Measurements from ENCODE around the gene AUTS2. TPM values are rescaled to one million over a fixed set of nuclear protein-coding genes. Genes with fewer than 3 reads are reported as not detected.

AUTS2 gene
- total RNA-seq, 1 experiment from 2014 or later = 38.5 TPM

- Histone ChIP-seq H2AFZ (ENCODE audit: low read length) (no peak overlapping the region), H3K27me3 (ENCODE audit: low read length) (no peaks in the 10 kb centered on the region), H3K9me3 (ENCODE audit: low read length) (no peaks in the 10 kb centered on the region), H3K4me1 (ENCODE audit: low read length) (peaks cover 26% of the 10 kb centered on the region), H4K20me1 (ENCODE audit: insufficient read depth, low read depth, low read length) (peaks cover 12% of the 10 kb centered on the region), H3K4me2 (ENCODE audit: low read depth, low read length, poor library complexity, severe bottlenecking) (no peak overlapping the region), H3K4me3 (ENCODE audit: low read length) (no peak overlapping the region), H3K79me2 (ENCODE audit: low read length) (no peaks in the 10 kb centered on the region), H3K9ac (ENCODE audit: low read length) (no peak overlapping the region), H3K9me2 (replicated peaks; ENCODE audit: insufficient read depth, low read length) (no peaks in the 10 kb centered on the region), H3K27ac (ENCODE audit: low read length) (no peak overlapping the region), H3K36me3 (ENCODE audit: insufficient read depth, low read length) (no peaks in the 10 kb centered on the region)
- peak; percentile 54 for DNase-seq
Observed at GRCh38 chr7:69799048-69799697, 200.9 kb downstream of the AUTS2 start.

- Histone ChIP-seq H3K4me1 (ENCODE audit: low read length) (peaks cover 34% of the 10 kb centered on the region), H2AFZ (ENCODE audit: low read length) (no peak overlapping the region), H3K27ac (ENCODE audit: low read length) (no peak overlapping the region), H3K4me3 (ENCODE audit: low read length) (no peak overlapping the region), H3K9me2 (replicated peaks; ENCODE audit: insufficient read depth, low read length) (no peaks in the 10 kb centered on the region), H3K36me3 (ENCODE audit: insufficient read depth, low read length) (no peaks in the 10 kb centered on the region), H3K9me3 (ENCODE audit: low read length) (no peaks in the 10 kb centered on the region), H4K20me1 (ENCODE audit: insufficient read depth, low read depth, low read length) (peaks cover 9% of the 10 kb centered on the region), H3K4me2 (ENCODE audit: low read depth, low read length, poor library complexity, severe bottlenecking) (no peak overlapping the region), H3K27me3 (ENCODE audit: low read length) (no peaks in the 10 kb centered on the region), H3K9ac (ENCODE audit: low read length) (no peak overlapping the region), H3K79me2 (ENCODE audit: low read length) (no peaks in the 10 kb centered on the region)
- no peak for DNase-seq
Observed at GRCh38 chr7:69799990-69800389, 201.7 kb downstream of the AUTS2 start.

GRCh38 chr7:69800495-69800894 lies 202.2 kb downstream of the AUTS2 start:
- Histone ChIP-seq H3K4me2 (ENCODE audit: low read depth, low read length, poor library complexity, severe bottlenecking) (no peak overlapping the region), H3K27me3 (ENCODE audit: low read length) (no peaks in the 10 kb centered on the region), H2AFZ (ENCODE audit: low read length) (no peak overlapping the region), H3K4me1 (ENCODE audit: low read length) (peaks cover 39% of the 10 kb centered on the region), H3K27ac (ENCODE audit: low read length) (no peak overlapping the region), H3K9me2 (replicated peaks; ENCODE audit: insufficient read depth, low read length) (no peaks in the 10 kb centered on the region), H3K36me3 (ENCODE audit: insufficient read depth, low read length) (no peaks in the 10 kb centered on the region), H3K79me2 (ENCODE audit: low read length) (no peaks in the 10 kb centered on the region), H3K4me3 (ENCODE audit: low read length) (no peak overlapping the region), H4K20me1 (ENCODE audit: insufficient read depth, low read depth, low read length) (peaks cover 9% of the 10 kb centered on the region), H3K9ac (ENCODE audit: low read length) (no peak overlapping the region), H3K9me3 (ENCODE audit: low read length) (no peaks in the 10 kb centered on the region)
- no peak for DNase-seq

GRCh38 chr7:69801729-69802682 lies 203.7 kb downstream of the AUTS2 start:
- Histone ChIP-seq H3K9me3 (ENCODE audit: low read length) (no peaks in the 10 kb centered on the region), H3K9ac (ENCODE audit: low read length) (no peak overlapping the region), H3K4me2 (ENCODE audit: low read depth, low read length, poor library complexity, severe bottlenecking) (no peak overlapping the region), H3K9me2 (replicated peaks; ENCODE audit: insufficient read depth, low read length) (no peaks in the 10 kb centered on the region), H3K27me3 (ENCODE audit: low read length) (no peaks in the 10 kb centered on the region), H3K27ac (ENCODE audit: low read length) (no peak overlapping the region), H3K79me2 (ENCODE audit: low read length) (no peaks in the 10 kb centered on the region), H4K20me1 (ENCODE audit: insufficient read depth, low read depth, low read length) (peaks cover 9% of the 10 kb centered on the region), H2AFZ (ENCODE audit: low read length) (no peak overlapping the region), H3K4me1 (ENCODE audit: low read length) (peaks cover 41% of the 10 kb centered on the region), H3K36me3 (ENCODE audit: insufficient read depth, low read length) (no peaks in the 10 kb centered on the region), H3K4me3 (ENCODE audit: low read length) (no peak overlapping the region)
- DNase-seq = no peak

GRCh38 chr7:69803699-69804516 lies 205.6 kb downstream of the AUTS2 start:
- H3K79me2 ChIP-seq (ENCODE audit: low read length) = no peaks in the 10 kb centered on the region
- H3K4me1 ChIP-seq (ENCODE audit: low read length) = peaks cover 38% of the 10 kb centered on the region
- no peak overlapping the region for H3K9ac ChIP-seq (ENCODE audit: low read length)
- no peak for DNase-seq
- H3K36me3 ChIP-seq (ENCODE audit: insufficient read depth, low read length) = no peaks in the 10 kb centered on the region
- no peaks in the 10 kb centered on the region for H3K27me3 ChIP-seq (ENCODE audit: low read length)
- no peak overlapping the region for H3K4me3 ChIP-seq (ENCODE audit: low read length)
- no peaks in the 10 kb centered on the region for H3K9me3 ChIP-seq (ENCODE audit: low read length)
- peak overlapping the region; percentile 16 for H3K4me2 ChIP-seq (ENCODE audit: low read depth, low read length, poor library complexity, severe bottlenecking)
- H3K9me2 ChIP-seq (replicated peaks; ENCODE audit: insufficient read depth, low read length) = no peaks in the 10 kb centered on the region
- H2AFZ ChIP-seq (ENCODE audit: low read length) = no peak overlapping the region
- H4K20me1 ChIP-seq (ENCODE audit: insufficient read depth, low read depth, low read length) = peaks cover 7% of the 10 kb centered on the region
- no peak overlapping the region for H3K27ac ChIP-seq (ENCODE audit: low read length)

- H3K9me2 ChIP-seq (replicated peaks; ENCODE audit: insufficient read depth, low read length) = no peaks in the 10 kb centered on the region
- H3K36me3 ChIP-seq (ENCODE audit: insufficient read depth, low read length) = no peaks in the 10 kb centered on the region
- peaks cover 5% of the 10 kb centered on the region for H4K20me1 ChIP-seq (ENCODE audit: insufficient read depth, low read depth, low read length)
- no peaks in the 10 kb centered on the region for H3K9me3 ChIP-seq (ENCODE audit: low read length)
- H3K9ac ChIP-seq (ENCODE audit: low read length) = no peak overlapping the region
- H3K27ac ChIP-seq (ENCODE audit: low read length) = no peak overlapping the region
- DNase-seq = no peak
- peaks cover 27% of the 10 kb centered on the region for H3K4me1 ChIP-seq (ENCODE audit: low read length)
- no peaks in the 10 kb centered on the region for H3K27me3 ChIP-seq (ENCODE audit: low read length)
- no peak overlapping the region for H2AFZ ChIP-seq (ENCODE audit: low read length)
- H3K4me3 ChIP-seq (ENCODE audit: low read length) = no peak overlapping the region
- peak overlapping the region; percentile 16 for H3K4me2 ChIP-seq (ENCODE audit: low read depth, low read length, poor library complexity, severe bottlenecking)
- no peaks in the 10 kb centered on the region for H3K79me2 ChIP-seq (ENCODE audit: low read length)
Observed at GRCh38 chr7:69804962-69805361, 206.7 kb downstream of the AUTS2 start.

GRCh38 chr7:69808391-69808790 lies 210.1 kb downstream of the AUTS2 start:
- DNase-seq = no peak
- no peak overlapping the region for H3K9ac ChIP-seq (ENCODE audit: low read length)
- H3K4me2 ChIP-seq (ENCODE audit: low read depth, low read length, poor library complexity, severe bottlenecking) = no peak overlapping the region
- no peak overlapping the region for H3K27ac ChIP-seq (ENCODE audit: low read length)
- no peaks in the 10 kb centered on the region for H3K9me2 ChIP-seq (replicated peaks; ENCODE audit: insufficient read depth, low read length)
- no peaks in the 10 kb centered on the region for H3K36me3 ChIP-seq (ENCODE audit: insufficient read depth, low read length)
- H3K4me3 ChIP-seq (ENCODE audit: low read length) = no peak overlapping the region
- H3K79me2 ChIP-seq (ENCODE audit: low read length) = no peaks in the 10 kb centered on the region
- no peak overlapping the region for H2AFZ ChIP-seq (ENCODE audit: low read length)
- H3K4me1 ChIP-seq (ENCODE audit: low read length) = peaks cover 35% of the 10 kb centered on the region
- no peaks in the 10 kb centered on the region for H3K9me3 ChIP-seq (ENCODE audit: low read length)
- H4K20me1 ChIP-seq (ENCODE audit: insufficient read depth, low read depth, low read length) = no peaks in the 10 kb centered on the region; the same call in 1 of the 2 replicates
- H3K27me3 ChIP-seq (ENCODE audit: low read length) = no peaks in the 10 kb centered on the region

Data from Karpas-422 (cell line).